Mucosa of stomach (tissue), 1 donor: ENCODE data around the gene ANKRD49.
"Not testable (repeated sequence)": the region's sequence is repeated elsewhere in the genome, so short reads cannot be mapped to it uniquely, and the experiment has no call there.

Experiments used
- H3K27me3 ChIP-seq: one replicate; pipeline ENCODE4 v1.7.0; 2013; ENCODE audit warnings: mild to moderate bottlenecking, low read length; ENCODE audit not compliant: control insufficient read depth, insufficient read depth
- H3K36me3 ChIP-seq: one replicate; pipeline ENCODE4 v1.7.0; 2013; ENCODE audit warnings: low read length; ENCODE audit not compliant: control insufficient read depth, insufficient read depth
- H3K4me1 ChIP-seq: one replicate; pipeline ENCODE4 v1.7.0; 2013; ENCODE audit warnings: mild to moderate bottlenecking, low read length; ENCODE audit not compliant: control insufficient read depth, insufficient read depth
- H3K4me3 ChIP-seq: one replicate; pipeline ENCODE4 v1.7.0; 2013; ENCODE audit warnings: low read length
- H3K9ac ChIP-seq: one replicate; pipeline ENCODE4 v1.7.0; 2013; ENCODE audit warnings: mild to moderate bottlenecking, low read length, moderate library complexity
- H3K9me3 ChIP-seq: one replicate; pipeline ENCODE4 v1.7.0; 2013; ENCODE audit warnings: mild to moderate bottlenecking, low read length, moderate library complexity; ENCODE audit not compliant: control insufficient read depth
- donor health status: Pancreatic carcinoma.

ANKRD49 gene

DNA sequence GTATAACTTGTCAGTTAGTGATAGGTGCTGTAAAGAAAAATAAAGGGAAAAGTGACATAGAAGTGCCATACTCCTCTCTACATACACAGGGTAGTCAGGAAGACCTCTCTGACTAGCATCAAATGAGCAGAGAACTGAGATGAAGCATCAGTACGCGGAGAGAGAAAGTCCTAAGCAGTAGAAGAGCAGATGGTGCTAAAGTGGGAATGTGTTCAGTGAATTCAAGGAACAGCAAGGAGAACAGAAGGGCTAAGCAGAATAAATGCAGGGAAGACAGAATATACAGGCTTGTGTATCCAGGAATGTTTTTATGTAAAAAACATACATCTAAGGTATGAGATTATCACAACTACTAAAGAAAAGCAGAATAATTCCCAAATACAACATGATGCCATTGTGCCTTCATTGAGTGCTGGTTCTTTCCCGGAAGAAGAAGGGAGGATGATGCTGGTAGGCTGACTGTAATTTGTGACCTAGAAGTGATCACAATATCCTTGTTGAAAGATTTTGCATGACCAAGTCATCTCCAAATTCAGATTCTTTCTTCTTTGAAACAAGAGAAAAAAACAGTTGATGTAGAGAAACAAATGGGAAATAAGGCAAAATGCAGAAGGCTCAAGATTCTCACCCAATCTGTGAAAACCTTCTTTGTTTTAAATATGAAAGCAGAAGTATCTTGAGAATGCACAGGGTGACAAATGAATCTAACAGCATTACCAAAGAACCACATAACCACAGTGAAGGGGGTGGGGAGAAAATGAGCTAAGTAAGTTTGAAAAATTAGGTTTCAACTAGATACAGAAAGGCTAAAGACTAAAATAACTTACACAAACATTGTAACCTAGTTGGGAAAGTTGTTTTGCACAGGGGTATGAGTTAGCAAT is 20.6 kb upstream of the ANKRD49 start:
- no peaks in the 10 kb centered on the region for H3K4me1 ChIP-seq
- H3K9ac ChIP-seq = no peak overlapping the region
- H3K4me3 ChIP-seq = no peak overlapping the region
- H3K36me3 ChIP-seq = no peaks in the 10 kb centered on the region
- no peaks in the 10 kb centered on the region for H3K9me3 ChIP-seq
- no peaks in the 10 kb centered on the region for H3K27me3 ChIP-seq

DNA sequence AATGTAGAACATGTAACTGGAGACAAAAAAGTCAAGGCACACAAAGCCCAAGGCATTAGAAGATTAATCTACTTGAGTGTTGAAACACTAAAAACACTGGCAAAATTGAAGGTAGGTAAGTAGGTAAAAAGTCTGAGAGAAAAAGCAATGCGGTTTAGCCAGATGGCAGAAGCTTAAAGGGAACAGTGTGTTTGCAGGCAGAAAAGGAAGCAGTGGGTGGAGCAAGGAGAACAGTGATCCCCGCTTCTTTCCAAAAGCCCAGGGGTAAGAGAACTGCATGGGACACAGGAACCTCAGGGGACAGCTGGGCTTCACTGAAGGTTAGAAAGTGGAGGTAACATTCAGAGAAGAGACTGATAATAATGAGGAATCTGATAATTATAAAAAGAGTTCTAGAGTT is 16.2 kb upstream of the ANKRD49 start:
- Histone ChIP-seq H3K4me3 (no peak overlapping the region), H3K4me1 (no peaks in the 10 kb centered on the region), H3K9ac (no peak overlapping the region), H3K9me3 (no peaks in the 10 kb centered on the region), H3K36me3 (no peaks in the 10 kb centered on the region), H3K27me3 (no peaks in the 10 kb centered on the region)

DNA sequence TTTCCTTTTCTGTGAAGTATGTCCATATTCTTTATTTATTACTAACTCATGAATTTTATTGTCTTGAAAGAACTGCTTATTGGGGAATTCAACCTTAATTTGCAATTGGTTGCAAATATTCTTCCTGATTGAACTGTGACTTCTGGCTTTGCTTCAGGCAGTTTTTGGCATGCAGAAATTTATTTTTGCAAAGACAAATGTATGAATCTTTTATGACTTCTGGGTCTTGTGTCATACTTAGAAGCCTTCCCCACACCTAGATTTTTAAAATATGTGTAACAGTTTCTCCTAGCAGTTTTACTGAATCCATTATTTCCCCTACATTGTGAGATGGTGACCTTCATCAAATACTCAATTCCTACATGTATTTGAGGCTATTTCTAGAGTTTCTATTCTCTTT is 12.4 kb upstream of the ANKRD49 start:
- H3K9ac ChIP-seq = no peak overlapping the region
- H3K4me1 ChIP-seq = no peaks in the 10 kb centered on the region
- no peaks in the 10 kb centered on the region for H3K36me3 ChIP-seq
- no peaks in the 10 kb centered on the region for H3K9me3 ChIP-seq
- no peaks in the 10 kb centered on the region for H3K27me3 ChIP-seq
- H3K4me3 ChIP-seq = no peak overlapping the region

DNA sequence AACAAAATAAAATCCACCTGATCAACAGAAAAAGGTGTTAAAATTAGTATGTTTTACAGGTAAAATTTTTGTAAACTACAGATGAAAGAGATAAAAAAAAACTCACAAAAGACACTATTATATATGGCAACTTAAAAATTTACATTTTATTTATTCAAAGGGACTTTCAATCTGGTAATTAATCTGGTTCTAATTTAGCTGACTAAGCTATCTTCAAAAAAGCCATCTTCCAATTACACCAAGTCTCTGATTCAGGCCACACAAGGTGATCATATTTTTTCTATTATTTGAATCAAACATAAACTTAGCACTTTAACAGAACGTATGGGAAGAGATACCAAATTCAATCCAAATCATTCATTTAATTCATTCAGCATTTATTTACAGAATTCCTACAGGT is 7.7 kb upstream of the ANKRD49 start:
- Histone ChIP-seq H3K9ac (no peak overlapping the region), H3K27me3 (no peaks in the 10 kb centered on the region), H3K4me3 (no peak overlapping the region), H3K36me3 (no peaks in the 10 kb centered on the region), H3K4me1 (no peaks in the 10 kb centered on the region), H3K9me3 (no peaks in the 10 kb centered on the region)

DNA sequence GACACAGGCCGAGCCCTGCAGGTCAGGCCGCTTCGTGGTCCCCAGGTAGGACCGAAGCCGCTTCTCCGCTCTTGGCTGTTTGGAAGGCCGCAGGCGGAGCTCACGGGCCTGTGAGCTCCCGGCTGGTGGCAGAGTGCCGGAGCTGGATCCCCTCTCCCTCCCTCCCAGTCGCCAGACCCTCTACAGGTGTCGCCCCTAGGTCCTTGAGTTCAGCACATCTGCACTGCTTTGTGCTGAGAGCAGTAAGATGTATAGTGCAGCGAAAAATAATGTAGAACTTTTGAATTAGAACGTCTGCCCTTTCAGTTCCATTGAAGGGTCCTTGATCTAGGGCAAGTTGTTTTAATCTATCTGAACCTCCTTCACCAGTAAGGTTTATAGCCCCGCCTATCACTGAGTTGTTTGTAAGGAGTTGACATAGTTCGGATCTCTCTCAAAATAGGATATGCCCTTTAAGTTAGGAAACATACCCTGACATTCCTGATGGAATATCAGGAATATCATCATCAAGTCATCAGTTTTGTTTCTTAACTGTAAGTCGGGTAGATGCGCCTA is 419 bp downstream of the ANKRD49 start:
- no peaks in the 10 kb centered on the region for H3K4me1 ChIP-seq
- H3K27me3 ChIP-seq = no peaks in the 10 kb centered on the region
- peak overlapping the region; percentile 99 for H3K4me3 ChIP-seq
- H3K9me3 ChIP-seq = no peaks in the 10 kb centered on the region
- no peaks in the 10 kb centered on the region for H3K36me3 ChIP-seq
- H3K9ac ChIP-seq = peak overlapping the region; percentile 86

DNA sequence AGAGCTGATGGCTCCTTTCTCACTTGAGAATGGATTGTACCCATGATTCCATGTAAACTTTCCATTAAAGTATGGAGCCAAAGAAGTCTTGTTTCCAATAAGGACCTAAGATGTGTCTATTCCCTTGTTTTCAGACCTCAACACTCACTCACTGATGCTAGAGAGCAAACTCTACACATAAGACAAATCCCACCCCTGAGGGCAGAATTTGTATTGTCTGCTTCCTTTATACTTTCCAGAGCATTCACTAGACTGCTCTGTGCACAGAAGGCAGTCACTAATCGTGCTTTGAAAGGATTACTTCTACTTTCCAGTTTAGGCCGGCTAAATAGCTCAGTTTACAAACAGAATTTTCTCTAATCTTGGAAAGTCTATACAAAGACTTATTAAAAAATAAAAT is 6.4 kb downstream of the ANKRD49 start:
- H3K4me3 ChIP-seq = no peak overlapping the region
- no peaks in the 10 kb centered on the region for H3K27me3 ChIP-seq
- H3K9me3 ChIP-seq = no peaks in the 10 kb centered on the region
- H3K4me1 ChIP-seq = no peaks in the 10 kb centered on the region
- H3K9ac ChIP-seq = no peak overlapping the region
- no peaks in the 10 kb centered on the region for H3K36me3 ChIP-seq

DNA sequence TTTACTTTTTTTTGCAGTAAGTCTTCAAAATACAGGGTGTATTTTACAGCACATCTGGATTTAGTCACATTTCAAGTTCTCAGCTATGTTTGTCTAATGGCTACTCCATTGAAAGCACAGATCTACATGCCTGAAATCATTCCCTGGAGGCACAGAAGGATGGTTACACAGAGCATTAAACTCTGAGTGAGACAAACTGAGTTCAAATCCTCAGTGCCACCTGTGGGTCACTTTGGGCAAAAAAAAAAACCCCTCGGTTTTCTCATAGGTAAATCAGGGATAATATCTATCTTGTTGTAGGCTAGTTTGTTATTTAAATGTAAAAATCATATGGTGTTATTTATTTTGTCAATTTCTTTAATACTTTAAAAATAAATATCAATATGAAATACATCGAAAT is 7.7 kb downstream of the ANKRD49 start:
- Histone ChIP-seq H3K9me3 (no peaks in the 10 kb centered on the region), H3K4me1 (no peaks in the 10 kb centered on the region), H3K4me3 (no peak overlapping the region), H3K36me3 (no peaks in the 10 kb centered on the region), H3K9ac (no peak overlapping the region), H3K27me3 (no peaks in the 10 kb centered on the region)

DNA sequence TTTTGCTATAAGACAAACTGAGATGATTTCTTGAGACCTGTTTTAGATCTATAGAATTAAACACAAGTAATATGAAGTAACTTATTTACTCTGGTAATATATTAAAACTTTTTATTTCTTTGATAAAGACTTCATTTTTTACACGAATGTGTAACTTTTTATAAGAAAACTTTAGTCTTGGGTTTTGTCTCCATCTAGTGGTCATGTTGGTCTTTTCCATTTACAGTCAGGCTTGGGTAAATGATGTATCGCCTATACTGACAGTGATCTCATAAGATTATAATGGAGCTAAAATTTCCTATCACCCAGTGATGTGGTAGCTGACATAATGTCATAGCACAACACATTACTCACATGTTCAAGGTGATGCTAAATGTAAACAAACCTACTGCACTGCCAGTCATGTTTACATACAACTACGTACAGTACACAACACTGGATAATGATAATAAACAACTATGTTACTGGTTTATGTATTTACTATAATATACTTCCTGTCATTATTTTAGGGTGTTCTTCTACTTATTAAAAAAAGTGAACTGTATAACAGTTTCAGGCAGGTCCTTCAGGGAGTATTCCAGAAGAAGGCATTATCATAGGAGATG is 11.0 kb downstream of the ANKRD49 start:
- H3K4me1 ChIP-seq = no peaks in the 10 kb centered on the region
- H3K4me3 ChIP-seq = no peak overlapping the region
- H3K9me3 ChIP-seq = no peaks in the 10 kb centered on the region
- H3K36me3 ChIP-seq = no peaks in the 10 kb centered on the region
- H3K27me3 ChIP-seq = no peaks in the 10 kb centered on the region
- no peak overlapping the region for H3K9ac ChIP-seq

DNA sequence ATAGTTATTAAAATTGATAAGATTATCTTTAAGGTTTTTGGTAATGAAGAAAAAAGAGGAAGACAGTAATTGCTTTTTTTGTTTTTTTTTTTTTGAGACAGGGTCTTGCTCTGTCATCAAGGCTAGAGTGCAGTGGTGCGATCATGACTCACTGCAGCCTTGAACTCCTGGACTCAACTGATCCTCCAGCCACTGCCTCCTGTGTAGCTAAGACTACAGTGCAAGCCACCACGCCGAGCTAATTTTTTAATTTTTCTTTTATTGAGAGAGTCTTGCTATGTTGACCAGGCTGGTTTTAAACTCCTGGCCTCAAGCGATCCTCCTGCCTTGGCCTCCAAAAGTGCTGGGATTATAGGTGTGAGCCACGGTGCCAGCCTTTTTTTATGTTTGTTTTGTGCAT is 12.7 kb downstream of the ANKRD49 start:
- not testable (repeated sequence) for H3K4me1 ChIP-seq, H3K9me3 ChIP-seq, H3K27me3 ChIP-seq, H3K9ac ChIP-seq, H3K4me3 ChIP-seq, H3K36me3 ChIP-seq

DNA sequence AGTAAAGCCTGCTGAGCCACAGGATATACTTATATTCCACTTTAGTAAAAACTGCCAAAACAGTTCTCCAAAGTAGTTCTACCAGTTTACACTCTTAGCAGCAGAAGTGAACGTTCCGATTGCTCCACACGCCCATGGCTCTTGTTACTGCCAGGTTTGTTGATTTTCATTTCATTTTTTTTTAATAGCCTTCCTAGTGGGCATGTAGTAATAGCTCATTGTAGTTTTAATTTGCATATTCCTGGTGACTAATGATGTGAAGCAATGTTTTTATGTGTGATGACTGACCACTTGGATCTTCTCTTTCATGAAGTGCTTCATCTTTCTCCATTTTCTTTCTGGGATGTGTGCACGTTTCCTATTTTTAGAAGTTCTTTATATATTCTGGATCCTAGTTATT is 13.7 kb downstream of the ANKRD49 start:
- Histone ChIP-seq H3K9ac (no peak overlapping the region), H3K4me1 (no peaks in the 10 kb centered on the region), H3K36me3 (no peaks in the 10 kb centered on the region), H3K27me3 (no peaks in the 10 kb centered on the region), H3K9me3 (no peaks in the 10 kb centered on the region), H3K4me3 (no peak overlapping the region)

DNA sequence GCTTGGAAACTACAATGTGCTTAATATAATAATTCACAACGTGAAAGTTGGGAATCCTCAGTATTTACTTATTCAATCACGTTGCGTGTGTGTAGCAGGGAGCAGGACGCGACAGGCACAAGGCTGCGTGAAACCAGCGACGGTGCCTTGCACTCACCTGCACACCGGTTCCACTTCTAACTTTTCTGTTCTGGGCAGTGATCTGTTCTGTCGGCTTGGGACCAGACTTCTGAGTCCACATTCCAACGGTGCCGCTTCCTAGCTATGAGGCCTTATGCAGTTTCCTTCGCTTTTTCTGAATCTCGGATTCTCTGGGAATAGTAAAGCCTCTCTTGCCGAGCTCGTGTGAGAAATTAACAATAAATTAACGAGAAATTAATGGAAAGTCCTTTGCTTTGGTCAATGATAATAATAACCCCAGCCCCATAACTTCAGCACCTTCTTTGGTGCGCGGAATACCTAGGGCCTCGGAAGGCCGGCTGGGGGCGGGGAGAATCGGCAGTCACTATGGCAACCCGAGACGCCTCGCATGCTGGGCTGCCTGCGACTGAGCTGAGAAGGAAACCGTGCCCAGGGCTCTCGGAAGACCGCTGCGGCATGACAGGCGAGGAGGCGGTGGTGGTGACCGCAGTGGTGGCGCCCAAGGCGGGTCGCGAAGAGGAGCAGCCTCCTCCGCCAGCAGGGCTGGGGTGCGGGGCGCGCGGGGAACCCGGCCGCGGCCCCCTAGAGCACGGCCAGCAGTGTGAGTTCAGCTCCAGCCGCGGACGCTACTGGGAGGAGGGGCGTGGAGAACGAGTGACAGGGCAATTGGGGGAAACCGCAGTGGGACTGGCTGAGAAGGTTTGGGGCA is 18.4 kb downstream of the ANKRD49 start, which contains the start of gene C11orf97:
Gene C11orf97 (plus strand): TSS at position 530 of the 850 bp plus-strand sequence. CDS start 68 bp downstream, at position 598.
- peaks cover 5% of the 10 kb centered on the region for H3K4me1 ChIP-seq
- no peaks in the 10 kb centered on the region for H3K36me3 ChIP-seq
- no peaks in the 10 kb centered on the region for H3K27me3 ChIP-seq
- peak within 1 kb of the TSS; percentile 38 for H3K9ac ChIP-seq
- peak within 1 kb of the TSS; percentile 6 for H3K4me3 ChIP-seq
- no peaks in the 10 kb centered on the region for H3K9me3 ChIP-seq

DNA sequence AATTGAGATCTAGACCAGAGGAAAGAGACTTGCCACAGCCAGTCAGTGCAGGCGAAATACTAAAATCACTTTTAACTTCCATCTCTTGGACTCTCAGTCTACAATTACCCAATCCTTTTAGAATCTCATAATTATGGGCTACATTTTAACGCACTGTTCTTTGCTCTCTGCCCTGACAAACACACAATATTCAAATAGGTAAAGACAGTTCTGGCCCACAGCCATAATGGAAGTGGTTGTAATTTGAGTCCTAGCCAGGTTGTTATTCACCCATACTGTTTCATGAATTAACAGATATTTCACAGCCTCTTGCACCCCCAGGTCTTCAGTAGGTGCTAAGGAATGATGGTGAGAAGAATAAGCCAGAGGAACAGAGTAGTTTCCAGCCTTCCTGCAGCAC is 19.3 kb downstream of the ANKRD49 start:
- Histone ChIP-seq H3K9ac (no peak overlapping the region), H3K4me3 (no peak overlapping the region)

More for the DNA sequence above, 19.3 kb downstream of the ANKRD49 start:
- Histone ChIP-seq H3K27me3 (no peaks in the 10 kb centered on the region), H3K36me3 (no peaks in the 10 kb centered on the region), H3K9me3 (no peaks in the 10 kb centered on the region), H3K4me1 (peaks cover 5% of the 10 kb centered on the region)
